ENCODE data around the gene STARD5.

- TF ChIP-seq CTCF (IDR thresholded peaks at IDR 0.05) (no peak), POLR2A (IDR thresholded peaks at IDR 0.05) (no peak)
Observed at GRCh38 chr15:81315452-81316175, 8.3 kb downstream of the STARD5 start.

Measured in tibial nerve (tissue), 3 donors.